Lung (tissue), 12 donors: ENCODE measurements around the gene DNAJA1. TPM values are rescaled to one million over a fixed set of nuclear protein-coding genes. Genes with fewer than 3 reads are reported as not detected.

Experiments
- ATAC-seq: fragments of 200-7000 bp; cut with Tn5 transposase; one replicate; pipeline ENCODE4 v1.9.1; 2020; ENCODE audit warnings: moderate number of reproducible peaks; ENCODE audit not compliant: insufficient read depth, low FRiP score
- DNase-seq, 3 donors: peaks; one replicate each; pipeline ENCODE4 v3.0.0-alpha.2; 2013 to 2017
- H3K27ac ChIP-seq, 2 donors: one replicate each; pipeline ENCODE4 v1.5.1; 2013; ENCODE audit warnings: mild to moderate bottlenecking in 2 of 2, moderate library complexity in 2 of 2, control low read depth in 1 of 2, inconsistent platforms in 1 of 2, low read depth in 1 of 2, low read length in 1 of 2
- H3K27me3 ChIP-seq, 3 donors: one replicate each; pipeline ENCODE4 v1.5.1; 2013; ENCODE audit warnings: low read length in 2 of 3; ENCODE audit not compliant: control insufficient read depth in 3 of 3, insufficient read depth in 3 of 3
- H3K36me3 ChIP-seq, 4 donors: one replicate each; pipeline ENCODE4 v1.5.1; 2013; ENCODE audit warnings: low read length in 4 of 4, mild to moderate bottlenecking in 1 of 4, moderate library complexity in 1 of 4; ENCODE audit not compliant: control insufficient read depth in 4 of 4, insufficient read depth in 4 of 4
- H3K4me1 ChIP-seq, 5 donors: one replicate each; pipeline ENCODE4 v1.5.1; 2013; ENCODE audit warnings: low read length in 5 of 5, mild to moderate bottlenecking in 2 of 5, moderate library complexity in 1 of 5; ENCODE audit not compliant: control insufficient read depth in 5 of 5, insufficient read depth in 5 of 5
- H3K4me3 ChIP-seq: one replicate; pipeline ENCODE4 v1.5.1; 2013; ENCODE audit warnings: mild to moderate bottlenecking, control low read depth, moderate library complexity
- H3K9ac ChIP-seq, 2 donors: one replicate each; pipeline ENCODE4 v1.5.1; 2013; ENCODE audit warnings: low read length in 2 of 2, control low read depth in 1 of 2; ENCODE audit not compliant: insufficient read depth in 1 of 2
- H3K9me3 ChIP-seq, 4 donors: one replicate each; pipeline ENCODE4 v1.5.1; 2013; ENCODE audit warnings: low read length in 3 of 4, mild to moderate bottlenecking in 1 of 4, moderate library complexity in 1 of 4; ENCODE audit not compliant: control insufficient read depth in 4 of 4, insufficient read depth in 3 of 4
- CTCF ChIP-seq: IDR thresholded peaks from 2 replicates; pipeline ENCODE4 v1.5.1; 2012; ENCODE audit warnings: mild to moderate bottlenecking; ENCODE audit errors: control extremely low read depth, extremely low read depth
- WGBS, 2 donors: extraction: QIAGEN DNeasy Blood & Tissue Kit; methylation state at CpG; one replicate each; pipeline ENCODE4 v1.1.7; 2013; 5-methylcytosine and 5-hydroxymethylcytosine counted together
- polyA plus RNA-seq, 2 donors: library from polyadenylated mRNA; stranded (reverse); fragments of 200-250 nt; gene quantifications; one replicate each; pipeline ENCODE4 v1.2.1, GENCODE V29; 2013
- total RNA-seq, 2 donors: library from RNA; depleted of rRNA in 1 of 2; stranded (reverse); fragments of >200 nt in 1 of 2; gene quantifications; one replicate each; pipeline ENCODE4 v1.2.1, GENCODE V29; 2014 to 2021
- donor health status: control.
- donor health status: control.
- donor health status: Bipolar disorder and iron deficiency.
- donor health status: healthy.
- donor health status: DM: yes; HTN: yes; CAD: no.

Gene DNAJA1
- total and polyA plus RNA-seq, 4 donors: 51.9 to 127 (median 105) TPM

GRCh38 chr9:33043671-33044070, 18.6 kb downstream of the DNAJA1 start:
- WGBS, 2 donors: 29 to 38% methylated on average over 8 of the region's 8 CpGs
- ATAC-seq (no peak), DNase-seq (no peak)
- H3K36me3 ChIP-seq: peaks cover 0 to 29% (median 14%) of the 10 kb centered on the region in 4 donors
- peaks cover 0 to 10% (median 4%) of the 10 kb centered on the region in 5 donors for H3K4me1 ChIP-seq
- no peaks in the 10 kb centered on the region for H3K9me3 ChIP-seq
- H3K27me3 ChIP-seq: no peaks in the 10 kb centered on the region
- H3K27ac ChIP-seq: peak overlapping the region; percentile 45 to 96
- no peak overlapping the region for H3K4me3 ChIP-seq
- no peak for TF ChIP-seq CTCF
- H3K9ac ChIP-seq: peak overlapping the region in 1 of 2 donors; percentile 42

- Histone ChIP-seq H3K4me3 (peak overlapping the region; percentile 60), H3K27me3 (no peaks in the 10 kb centered on the region), H3K4me1 (peaks cover 0 to 10% (median 4%) of the 10 kb centered on the region in 5 donors), H3K9me3 (no peaks in the 10 kb centered on the region), H3K27ac (peak overlapping the region; percentile 84 to 96), H3K9ac (peak overlapping the region; percentile 42 to 48), H3K36me3 (peaks cover 0 to 27% (median 10%) of the 10 kb centered on the region in 4 donors)
- WGBS, 2 donors: 0% methylated on average over 41 of the region's 41 CpGs
- peak; percentile 90 to 93 (median 92) for DNase-seq
- ATAC-seq: peak; percentile 89
- no peak for TF ChIP-seq CTCF
Measured at GRCh38 chr9:33044162-33044673, 19.1 kb downstream of the DNAJA1 start.

- peak overlapping the region in 1 of 2 donors; percentile 42 for H3K9ac ChIP-seq
- H3K4me1 ChIP-seq: peaks cover 0 to 10% (median 4%) of the 10 kb centered on the region in 5 donors
- no peaks in the 10 kb centered on the region for H3K27me3 ChIP-seq
- H3K36me3 ChIP-seq: peaks cover 0 to 30% (median 10%) of the 10 kb centered on the region in 4 donors
- ATAC-seq: no peak
- H3K9me3 ChIP-seq: no peaks in the 10 kb centered on the region
- peak in 1 of 3 donors; percentile 39 for DNase-seq
- peak overlapping the region; percentile 84 to 96 for H3K27ac ChIP-seq
- TF ChIP-seq CTCF: peak; percentile 5
- WGBS, 2 donors: 31 to 49% methylated on average over 12 of the region's 12 CpGs
- no peak overlapping the region for H3K4me3 ChIP-seq
Measured at GRCh38 chr9:33044677-33045282, 19.7 kb downstream of the DNAJA1 start.
